ENCODE measurements around the gene MCHR1.

DNA sequence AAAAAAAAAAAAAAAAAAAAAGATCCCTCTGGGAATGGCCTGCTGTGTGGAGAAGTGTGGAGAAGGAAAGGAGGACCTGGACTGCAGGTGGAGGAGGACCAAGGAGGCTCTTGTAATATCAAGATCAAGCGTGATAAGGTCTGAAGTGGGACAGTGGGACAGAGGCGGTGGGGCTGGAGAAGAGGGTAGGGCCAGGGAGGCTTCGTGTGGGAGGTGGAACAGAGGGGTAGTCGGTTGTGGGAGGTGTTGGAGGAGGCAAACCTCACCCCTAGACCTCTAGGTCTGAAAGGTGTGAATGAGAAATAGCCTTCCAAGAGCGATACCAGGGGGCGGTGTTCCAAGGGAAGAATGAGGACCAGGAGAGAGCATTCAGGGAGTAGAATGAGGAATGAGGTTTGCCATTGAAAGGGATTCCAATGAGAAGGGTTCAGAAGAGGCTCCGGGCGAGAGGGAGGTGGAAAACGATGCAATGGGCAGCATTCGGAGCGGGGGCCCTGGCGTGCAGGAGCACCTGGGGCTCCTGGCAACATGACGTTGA lies 44.2 kb downstream of the MCHR1 start:
- TF ChIP-seq POLR2A (IDR thresholded peaks at IDR 0.05): no peak
- TF ChIP-seq, protein P1, sequence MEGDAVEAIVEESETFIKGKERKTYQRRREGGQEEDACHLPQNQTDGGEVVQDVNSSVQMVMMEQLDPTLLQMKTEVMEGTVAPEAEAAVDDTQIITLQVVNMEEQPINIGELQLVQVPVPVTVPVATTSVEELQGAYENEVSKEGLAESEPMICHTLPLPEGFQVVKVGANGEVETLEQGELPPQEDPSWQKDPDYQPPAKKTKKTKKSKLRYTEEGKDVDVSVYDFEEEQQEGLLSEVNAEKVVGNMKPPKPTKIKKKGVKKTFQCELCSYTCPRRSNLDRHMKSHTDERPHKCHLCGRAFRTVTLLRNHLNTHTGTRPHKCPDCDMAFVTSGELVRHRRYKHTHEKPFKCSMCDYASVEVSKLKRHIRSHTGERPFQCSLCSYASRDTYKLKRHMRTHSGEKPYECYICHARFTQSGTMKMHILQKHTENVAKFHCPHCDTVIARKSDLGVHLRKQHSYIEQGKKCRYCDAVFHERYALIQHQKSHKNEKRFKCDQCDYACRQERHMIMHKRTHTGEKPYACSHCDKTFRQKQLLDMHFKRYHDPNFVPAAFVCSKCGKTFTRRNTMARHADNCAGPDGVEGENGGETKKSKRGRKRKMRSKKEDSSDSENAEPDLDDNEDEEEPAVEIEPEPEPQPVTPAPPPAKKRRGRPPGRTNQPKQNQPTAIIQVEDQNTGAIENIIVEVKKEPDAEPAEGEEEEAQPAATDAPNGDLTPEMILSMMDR (IDR thresholded peaks at IDR 0.05): no peak
